ENCODE results near the gene ITGAV. TPM values are rescaled to one million over a fixed set of nuclear protein-coding genes. Genes with fewer than 3 reads are reported as not detected.

ITGAV gene
- total RNA-seq, 1 experiment from 2014 or later = 32.2 TPM

DNA sequence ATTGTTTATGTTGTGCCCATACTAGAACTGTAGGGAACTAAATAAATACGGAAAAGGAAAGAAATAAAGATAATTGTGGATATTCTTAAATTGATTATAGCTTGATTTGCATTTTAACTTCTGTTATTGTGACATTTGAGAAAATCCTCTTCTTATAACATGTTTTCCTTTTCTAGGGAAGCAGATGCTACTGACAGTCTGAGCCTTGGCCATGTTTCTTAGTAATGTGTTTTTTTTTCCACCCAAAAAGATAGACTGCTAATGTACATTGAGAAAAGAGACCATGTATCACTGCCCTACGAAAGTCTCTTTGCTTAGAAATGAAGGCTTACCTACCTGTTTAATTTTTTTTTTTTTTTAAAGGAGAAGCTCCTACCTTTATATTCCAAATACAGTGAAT, 22.2 kb downstream of the ITGAV start:
- no peak for DNase-seq (ENCODE audit: low spot score)

DNA sequence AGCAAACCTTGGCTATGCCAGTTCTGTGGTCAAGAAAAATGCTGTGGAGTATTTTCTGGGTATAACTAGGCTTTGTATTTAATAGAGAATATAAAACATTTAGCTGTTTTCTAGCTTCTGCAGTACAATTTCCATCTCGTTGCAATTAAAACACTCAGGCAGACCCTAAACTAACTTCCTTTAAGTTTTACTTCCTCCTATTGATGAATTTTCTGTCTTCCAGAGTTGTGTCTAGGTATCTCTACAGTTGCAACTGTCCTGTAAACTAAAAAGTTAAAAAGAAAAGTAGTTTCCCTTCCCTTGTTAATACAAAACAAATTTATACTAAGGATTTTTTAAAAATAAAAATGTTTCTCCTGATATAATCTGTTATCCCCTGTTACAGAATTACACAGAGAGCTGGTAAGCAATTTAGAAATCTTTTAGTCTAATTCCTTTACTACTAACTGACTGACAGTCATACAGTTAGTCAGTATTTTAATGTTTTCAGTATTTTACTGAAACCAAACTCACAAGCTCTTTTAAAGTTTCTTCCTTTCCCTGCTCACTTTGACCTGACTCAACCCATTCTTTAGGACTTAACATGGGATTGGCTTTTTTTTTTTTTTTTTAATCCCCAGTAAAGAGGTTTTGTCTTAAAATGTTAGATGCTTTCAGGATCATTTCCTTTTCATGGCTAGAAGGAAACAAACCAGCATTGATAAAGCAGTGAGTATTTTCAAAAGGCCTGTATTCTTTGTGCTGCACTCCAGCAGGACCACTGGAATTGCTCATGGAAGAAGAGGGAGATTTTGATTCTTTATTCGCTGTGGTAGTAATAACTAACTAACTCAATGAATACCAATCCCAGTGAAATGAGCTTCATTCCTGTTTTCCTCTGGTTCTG, 22.9 kb downstream of the ITGAV start:
- no peak for DNase-seq (ENCODE audit: low spot score)

DNA sequence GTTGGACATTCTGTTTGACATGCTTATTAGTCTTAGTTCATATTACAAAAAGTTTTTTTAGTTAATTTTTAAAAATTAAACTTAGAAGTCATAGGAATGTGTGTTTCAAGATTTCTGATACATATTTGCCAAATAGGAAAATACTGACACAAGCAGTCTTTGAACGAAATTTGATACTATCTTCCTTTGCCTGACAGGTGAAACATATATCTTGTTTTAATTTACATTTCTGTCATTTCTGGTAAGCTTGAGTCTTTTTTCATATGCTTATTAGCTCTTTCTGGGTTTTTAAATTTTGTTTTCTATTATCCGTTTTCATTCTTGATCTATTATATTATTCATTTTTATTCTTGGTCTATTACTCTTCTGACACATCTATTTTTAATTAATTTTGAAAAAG, 24.5 kb downstream of the ITGAV start:
- DNase-seq (ENCODE audit: low spot score) = no peak

DNA sequence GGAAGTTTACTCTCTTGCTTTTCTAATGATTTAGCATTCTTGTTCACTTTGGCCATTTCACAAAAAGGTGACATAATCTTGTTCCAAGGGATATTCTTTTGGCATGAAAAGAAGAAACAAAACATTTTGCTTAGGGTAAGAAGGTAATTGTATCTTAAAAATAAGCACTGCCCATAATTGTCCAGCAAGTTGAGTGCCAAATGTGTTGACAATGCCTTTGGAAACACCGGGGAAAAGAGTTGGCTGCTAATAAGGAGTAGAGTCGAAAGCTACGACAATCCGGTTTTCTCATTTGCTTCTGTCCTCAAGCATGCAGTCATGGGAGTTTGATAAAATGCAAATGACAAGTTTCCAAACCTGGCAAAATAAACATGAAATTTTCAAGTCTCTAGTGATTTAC, 27.3 kb downstream of the ITGAV start:
- no peak for DNase-seq (ENCODE audit: low spot score)

DNA sequence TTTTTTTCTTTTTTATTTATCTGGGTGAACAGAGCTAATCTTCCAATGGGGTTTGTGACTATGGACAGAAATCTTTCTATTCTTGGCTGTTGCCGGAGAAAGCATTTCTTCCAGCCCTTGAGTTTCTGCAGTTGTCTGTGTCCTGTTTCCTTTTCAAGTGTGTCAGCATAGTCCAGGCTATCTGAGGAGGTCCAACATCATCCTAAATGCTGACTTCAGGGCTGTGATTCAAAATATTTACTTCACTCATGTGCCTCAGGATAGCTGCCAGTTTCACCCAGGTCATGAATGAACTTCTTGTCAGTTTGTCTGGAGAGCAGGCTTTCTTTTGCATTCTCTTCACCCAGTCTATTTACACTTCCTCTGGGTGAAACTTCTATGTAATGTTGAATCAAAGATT, 27.9 kb downstream of the ITGAV start:
- no peak for DNase-seq (ENCODE audit: low spot score)

DNA sequence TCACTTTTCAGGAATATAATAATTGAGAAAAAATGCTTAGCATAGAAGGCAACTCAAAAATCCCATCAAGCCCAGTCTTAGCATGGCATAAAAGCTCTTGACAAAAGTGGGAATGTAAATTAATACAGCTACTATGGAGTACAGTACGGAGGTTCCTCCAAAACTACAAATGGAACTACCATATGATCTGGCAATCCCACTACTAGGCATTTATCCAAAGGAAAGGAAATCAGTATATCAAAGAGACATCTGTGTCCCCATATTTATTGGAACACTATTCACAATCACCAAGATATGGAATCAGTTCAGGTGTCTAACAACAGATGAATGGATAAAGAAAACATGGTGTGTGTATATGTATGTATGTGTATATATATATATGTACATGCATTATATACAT, 28.8 kb downstream of the ITGAV start:
- no peak for DNase-seq (ENCODE audit: low spot score)

DNA sequence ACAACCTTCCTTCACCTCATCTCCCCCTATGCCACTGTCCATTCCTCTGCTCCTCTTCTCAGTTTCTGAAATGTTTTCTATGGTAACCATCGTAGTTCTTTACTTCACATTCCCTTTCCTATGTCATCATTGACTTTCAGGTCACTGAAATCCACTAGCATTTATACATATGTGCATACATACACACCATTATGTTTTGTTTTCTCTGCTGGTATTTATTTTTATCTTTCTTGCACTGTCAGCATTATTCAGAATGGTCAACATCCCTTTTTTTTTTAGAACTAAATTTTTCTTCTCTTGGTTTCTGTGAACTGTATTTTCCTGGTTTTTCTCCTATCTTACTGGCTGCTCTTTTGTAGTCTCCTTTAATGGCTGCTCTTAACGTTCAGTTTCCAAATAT, 33.2 kb downstream of the ITGAV start:
- no peak for DNase-seq (ENCODE audit: low spot score)

DNA sequence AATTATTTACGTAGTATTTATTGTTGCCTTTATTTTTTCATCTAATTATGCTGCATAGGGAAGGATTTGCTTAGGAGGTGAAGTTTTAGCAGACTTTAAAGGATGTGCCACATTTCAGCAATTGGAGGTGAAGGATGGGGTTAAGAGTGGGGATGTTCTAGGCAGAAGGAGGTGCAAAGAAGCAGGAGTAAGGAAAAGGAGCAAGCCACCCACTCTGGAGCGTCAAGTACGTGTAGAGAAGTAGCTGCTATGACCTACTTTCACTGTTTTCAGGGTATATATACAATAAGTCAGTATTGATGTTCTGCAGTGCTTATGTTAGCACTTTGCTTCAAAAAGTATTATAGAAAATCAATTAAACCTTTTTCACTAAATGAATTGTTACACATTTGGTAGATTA, 34.4 kb downstream of the ITGAV start:
- DNase-seq (ENCODE audit: low spot score) = no peak

DNA sequence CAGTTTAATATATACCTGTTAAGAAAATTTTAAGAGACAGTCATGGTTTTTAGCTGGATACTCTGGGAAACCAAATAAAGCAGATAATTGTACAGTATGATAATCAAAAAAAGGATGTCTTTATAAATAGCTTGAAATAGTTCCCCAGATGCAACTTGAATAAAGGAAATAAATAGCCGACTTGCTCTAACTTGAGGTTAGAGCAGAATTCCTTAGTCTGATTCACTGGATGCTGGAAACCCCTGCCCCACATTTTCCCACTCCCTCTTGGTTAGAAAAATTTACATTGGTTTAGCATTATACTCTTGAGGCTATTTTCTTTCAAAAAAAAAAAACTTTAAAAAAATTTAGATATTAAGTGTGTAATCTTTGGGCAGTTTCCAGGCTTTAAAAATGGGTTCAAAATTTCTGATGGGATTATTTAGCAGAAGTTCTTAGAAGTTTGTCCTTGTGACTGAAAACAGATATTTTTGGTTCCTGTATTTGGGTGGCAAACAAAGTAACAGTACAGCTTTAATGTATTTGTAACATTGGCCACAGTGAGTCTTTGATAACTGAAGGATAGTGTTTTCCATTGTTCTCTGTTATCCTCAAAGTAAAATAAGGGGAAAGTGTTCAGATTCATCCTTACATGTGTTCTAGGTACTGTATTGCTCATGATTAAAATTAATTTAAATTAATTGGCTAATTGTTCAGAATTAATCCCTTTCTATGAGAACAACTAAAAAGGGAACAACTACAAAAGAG, 39.6 kb downstream of the ITGAV start:
- DNase-seq (ENCODE audit: low spot score) = no peak

DNA sequence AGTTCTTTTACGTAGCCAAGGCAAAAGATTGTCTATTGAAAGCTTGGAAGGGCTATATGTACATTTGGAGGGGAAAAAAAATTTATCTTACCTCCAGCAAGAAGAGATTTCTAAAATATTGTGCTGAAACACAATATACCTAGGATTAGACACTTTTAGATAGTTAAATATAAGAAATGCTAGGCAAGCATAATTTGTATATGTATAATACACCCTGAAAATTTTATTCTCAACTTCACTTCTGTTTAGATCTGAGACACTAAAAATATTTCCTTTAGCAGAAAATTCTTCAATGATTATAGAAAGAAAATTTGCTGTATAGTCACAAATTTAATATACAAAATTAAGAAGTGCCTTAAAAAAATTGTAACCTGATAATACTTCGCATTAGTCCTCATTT, 42.6 kb downstream of the ITGAV start:
- DNase-seq (ENCODE audit: low spot score) = no peak

DNA sequence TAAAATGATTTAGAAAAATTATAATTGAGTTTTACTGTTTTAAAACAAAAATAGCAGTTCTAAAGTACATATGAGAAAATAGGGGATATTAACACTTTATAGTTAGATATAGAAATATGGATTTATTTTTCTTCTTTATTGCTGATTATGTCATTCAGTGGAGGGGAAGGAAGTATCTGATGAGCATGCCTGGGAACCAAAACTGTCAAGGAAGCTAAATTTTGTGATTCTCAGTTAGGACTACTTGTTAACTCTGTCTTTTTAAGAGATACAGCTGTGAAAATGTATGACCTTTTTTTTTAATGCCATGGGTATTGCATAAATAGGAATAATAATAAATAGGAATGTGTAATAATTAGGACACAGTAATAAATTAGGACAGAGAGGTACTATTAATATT, 44.8 kb downstream of the ITGAV start:
- DNase-seq (ENCODE audit: low spot score) = no peak

DNA sequence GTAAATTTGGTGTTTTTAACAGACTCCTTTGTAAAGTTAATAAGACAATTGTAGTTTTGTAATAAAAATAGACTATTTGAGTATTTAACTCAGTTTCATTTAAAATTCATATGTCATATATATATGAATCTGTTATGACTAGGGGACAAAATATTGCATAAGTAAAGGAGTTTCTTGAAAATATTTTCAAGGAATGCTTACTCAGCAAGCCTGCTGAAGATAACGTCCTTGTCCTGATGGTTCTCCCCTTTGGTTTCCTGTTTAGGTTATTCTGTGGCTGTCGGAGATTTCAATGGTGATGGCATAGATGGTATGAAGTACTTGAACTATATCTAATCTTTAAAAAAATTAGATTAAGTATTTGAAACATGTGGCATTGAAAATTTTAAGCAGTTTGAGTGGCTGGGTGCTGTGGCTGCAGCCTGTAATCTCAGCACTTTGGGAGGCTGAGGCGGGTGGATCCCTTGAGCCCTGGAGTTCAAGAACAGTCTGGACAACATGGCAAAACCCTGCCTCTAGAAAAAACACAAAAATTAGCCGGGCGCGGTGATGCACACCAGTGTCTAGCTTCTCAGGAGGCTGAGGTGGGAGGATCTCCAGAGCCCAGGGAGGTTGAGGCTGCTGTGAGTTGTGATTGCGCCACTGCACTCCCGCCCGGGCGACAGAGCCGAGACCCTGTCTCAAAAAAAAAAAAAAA, 47.1 kb downstream of the ITGAV start:
- DNase-seq (ENCODE audit: low spot score) = no peak

DNA sequence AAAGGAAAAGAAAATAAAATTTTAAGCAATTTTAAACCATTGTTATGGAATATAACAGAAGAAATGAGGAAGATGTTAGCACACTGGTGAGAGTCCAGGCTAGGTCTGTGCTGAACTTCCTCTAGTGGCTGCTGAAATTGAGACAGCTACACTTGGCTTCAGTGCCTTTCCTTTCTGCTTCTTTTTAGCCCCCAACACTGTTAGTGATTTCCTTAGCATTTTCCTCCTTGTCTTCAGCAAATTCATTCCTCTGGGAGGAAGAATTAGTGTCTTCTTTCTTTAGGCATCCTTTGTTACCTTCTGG, 47.6 kb downstream of the ITGAV start:
- no peak for DNase-seq (ENCODE audit: low spot score)

DNA sequence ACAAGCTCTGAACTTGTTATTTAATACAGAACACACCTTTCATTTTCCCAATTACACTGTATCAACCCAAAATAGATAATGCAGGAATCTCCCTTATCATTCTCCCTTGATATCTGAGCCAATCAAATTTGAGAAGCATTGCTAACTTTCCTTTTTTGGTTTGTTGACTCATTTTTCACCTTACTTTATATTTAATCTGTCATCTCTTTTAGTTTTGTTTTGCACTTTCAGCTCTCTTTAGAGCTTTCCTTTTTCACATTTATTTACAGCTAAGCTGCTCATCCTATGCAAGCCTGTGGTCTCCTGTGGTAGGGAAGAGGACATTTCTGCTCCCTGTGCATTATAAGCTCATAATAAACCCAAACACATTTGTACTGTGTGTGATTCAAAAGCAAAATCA, 50.1 kb downstream of the ITGAV start:
- DNase-seq (ENCODE audit: low spot score) = no peak

DNA sequence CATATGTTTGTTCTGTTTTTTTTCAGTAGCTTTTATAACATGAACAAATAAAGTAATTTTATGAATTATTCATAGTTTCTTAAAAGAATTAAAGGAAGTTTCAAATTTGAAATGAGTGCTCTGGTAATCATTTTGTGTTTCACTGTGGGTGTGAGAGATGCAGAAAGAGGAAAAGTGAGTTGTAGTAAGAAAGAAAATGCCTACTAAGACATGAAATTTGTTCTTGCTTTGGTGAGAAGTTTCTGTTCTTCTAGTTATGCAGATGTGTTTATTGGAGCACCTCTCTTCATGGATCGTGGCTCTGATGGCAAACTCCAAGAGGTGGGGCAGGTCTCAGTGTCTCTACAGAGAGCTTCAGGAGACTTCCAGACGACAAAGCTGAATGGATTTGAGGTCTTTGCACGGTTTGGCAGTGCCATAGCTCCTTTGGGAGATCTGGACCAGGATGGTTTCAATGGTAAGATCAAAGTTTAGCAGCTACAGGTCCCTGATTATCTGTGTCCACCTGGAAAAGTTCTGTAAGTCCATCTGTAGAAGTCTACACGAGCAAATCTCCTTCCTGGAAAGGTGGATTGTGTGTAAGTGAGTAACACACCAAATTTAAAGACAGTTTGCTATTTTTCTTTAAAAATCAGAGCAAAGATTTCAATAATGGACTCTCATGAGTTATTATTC, 51.4 kb downstream of the ITGAV start:
- no peak for DNase-seq (ENCODE audit: low spot score)

DNA sequence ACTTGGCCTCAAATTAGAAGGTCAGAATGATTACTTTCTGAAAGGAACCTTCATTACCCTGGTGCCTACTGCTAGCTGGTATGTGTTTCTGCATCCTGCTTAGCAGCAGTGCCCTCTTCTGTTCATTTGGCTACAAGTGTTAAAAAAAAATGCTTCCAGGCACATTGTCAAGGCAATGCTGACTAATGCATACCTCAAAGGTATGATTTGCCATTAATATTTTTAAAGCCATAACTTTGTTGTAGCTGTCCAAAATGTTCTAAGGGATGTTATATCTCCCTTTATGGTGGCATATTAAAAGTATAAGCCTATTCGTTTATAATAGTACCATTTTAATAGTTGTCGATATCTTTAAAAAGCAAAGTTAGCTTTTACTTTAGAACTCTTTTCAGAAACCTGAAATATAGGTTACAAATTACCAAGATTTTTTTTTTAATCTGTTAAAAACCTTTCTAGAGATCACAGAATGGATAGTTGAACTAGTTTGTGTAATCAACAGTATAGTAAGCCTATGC, 52.0 kb downstream of the ITGAV start:
- peak; percentile 78 for DNase-seq (ENCODE audit: low spot score)

DNA sequence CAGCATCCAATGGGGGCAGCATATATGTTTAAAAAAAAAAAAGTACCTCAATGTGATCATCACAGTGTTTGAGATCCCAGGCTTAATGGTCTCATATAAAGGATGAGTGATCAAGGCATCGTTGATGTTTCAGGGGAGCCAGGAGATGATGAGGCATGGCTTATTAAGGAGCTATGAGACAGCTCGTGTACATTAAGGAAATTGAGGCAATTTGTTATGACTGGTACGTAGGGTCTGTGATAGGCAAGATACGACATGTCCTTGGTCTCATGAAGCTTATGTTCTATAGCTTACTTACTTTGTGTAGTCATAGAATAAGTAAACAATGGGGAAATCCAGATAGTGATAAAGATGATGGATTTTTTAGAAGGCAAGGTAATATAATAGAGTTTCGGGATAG, 54.9 kb downstream of the ITGAV start:
- no peak for DNase-seq (ENCODE audit: low spot score)

DNA sequence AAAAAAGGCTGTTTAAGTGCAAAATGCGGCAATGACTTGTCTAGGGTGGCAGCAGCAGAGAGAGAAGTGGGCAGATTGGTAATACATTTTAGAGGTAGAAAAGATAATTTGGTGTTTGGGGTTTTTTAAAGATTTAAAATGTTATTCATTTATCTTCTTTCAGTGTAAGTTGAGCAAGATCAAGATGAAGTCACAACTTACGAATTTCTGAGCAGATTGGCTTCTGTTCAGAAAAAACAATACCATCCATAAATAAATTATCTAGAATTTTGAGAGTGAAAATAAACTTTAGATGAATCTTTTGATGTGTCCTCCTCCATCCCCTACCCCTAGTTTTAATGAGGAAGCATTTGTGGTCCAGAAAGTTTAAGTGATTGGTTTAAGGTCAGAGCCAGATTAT, 56.1 kb downstream of the ITGAV start:
- DNase-seq (ENCODE audit: low spot score) = no peak

DNA sequence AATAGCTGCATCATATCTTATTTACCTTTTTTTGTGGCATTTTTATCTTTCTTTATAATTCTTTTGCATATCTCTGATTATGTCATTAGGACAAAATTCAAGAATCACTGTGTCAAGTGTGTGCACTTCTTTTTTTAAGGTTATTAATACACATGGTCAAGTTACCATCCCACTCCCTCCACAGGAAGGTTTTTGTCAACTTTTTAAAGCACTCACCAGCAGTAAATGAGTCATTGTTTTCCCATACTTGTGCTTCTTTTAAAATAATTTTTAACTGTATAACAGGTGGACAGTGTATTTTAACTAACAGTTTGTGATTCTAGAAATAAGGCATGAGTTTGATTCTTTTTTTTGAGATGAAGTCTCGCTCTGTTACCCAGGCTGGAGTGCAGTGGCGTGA, 58.3 kb downstream of the ITGAV start:
- DNase-seq (ENCODE audit: low spot score) = no peak

DNA sequence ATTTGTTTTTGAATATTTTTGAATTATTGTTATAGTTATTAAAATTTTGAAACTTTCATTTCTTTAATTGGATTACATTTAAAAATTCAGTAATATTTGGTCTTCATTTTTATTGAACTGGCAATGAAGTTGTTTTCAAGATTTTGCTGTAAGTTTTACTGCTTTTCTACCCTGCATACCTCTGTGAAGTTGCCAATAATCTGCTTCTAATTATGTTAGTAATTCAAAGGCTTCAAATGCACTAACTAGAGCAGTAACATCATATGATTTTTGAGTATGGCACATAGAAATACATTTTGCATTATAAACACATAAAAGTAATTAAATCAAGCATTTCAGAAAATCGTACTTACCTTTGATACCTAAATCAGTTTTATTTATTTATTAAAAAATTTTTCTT, 63.7 kb downstream of the ITGAV start:
- no peak for DNase-seq (ENCODE audit: low spot score)

DNA sequence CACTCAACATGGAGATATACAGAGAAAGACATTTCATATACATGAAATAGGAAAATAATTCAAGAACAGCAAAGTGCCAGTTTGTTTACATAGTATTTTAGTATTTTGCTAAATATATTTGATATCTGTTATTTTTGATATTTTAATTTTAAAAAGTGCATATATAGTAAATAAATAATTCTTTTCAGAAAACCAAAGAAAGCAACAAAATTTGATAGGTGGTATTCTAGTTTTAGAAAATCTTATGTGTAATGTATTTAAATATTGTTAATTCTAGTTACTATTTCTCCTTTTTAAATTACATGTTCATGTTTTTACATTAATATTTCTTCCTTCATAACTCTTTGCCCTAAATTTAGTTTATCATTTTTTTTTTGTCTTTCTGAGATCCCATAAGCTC, 69.5 kb downstream of the ITGAV start:
- DNase-seq (ENCODE audit: low spot score) = no peak

All from HT-29 (cell line).